Neural cell (in vitro differentiated cells): ENCODE results near the gene PPP2R5E. TPM values are rescaled to one million over a fixed set of nuclear protein-coding genes. Genes with fewer than 3 reads are reported as not detected.

Source experiments
- H2AFZ ChIP-seq: fragments of 200-600, 300-800 bp; sonication (generic), shearing (Covaris generic); 2 replicates; pipeline ENCODE4 v1.6.0; 2014; ENCODE audit warnings: low read depth, mild to moderate bottlenecking, antibody characterized with exemption, low read length, moderate library complexity
- H3F3A ChIP-seq: fragments of 200-600 bp; shearing (Covaris generic); 2 replicates; pipeline ENCODE4 v1.6.1; 2016; ENCODE audit warnings: mild to moderate bottlenecking, moderate library complexity, mixed read lengths, antibody characterized with exemption, low read length; ENCODE audit not compliant: insufficient read depth, poor library complexity, severe bottlenecking
- H3K27ac ChIP-seq: fragments of 200-600, 300-800 bp; sonication (generic), shearing (Covaris generic); 2 replicates; pipeline ENCODE4 v1.5.1; 2014; ENCODE audit warnings: mild to moderate bottlenecking, low read length, moderate library complexity
- H3K27me3 ChIP-seq: fragments of 300-800, 200-600 bp; sonication (generic), shearing (Covaris generic); 2 replicates; pipeline ENCODE4 v1.6.0; 2014; ENCODE audit warnings: mild to moderate bottlenecking, low read depth, low read length, moderate library complexity; ENCODE audit not compliant: insufficient read depth
- H3K36me3 ChIP-seq: fragments of 300-800, 200-600 bp; sonication (generic), shearing (Covaris generic); 2 replicates; pipeline ENCODE4 v1.5.1; 2014; ENCODE audit warnings: mild to moderate bottlenecking, antibody characterized with exemption, low read length, moderate library complexity; ENCODE audit not compliant: insufficient read depth
- H3K4me2 ChIP-seq: fragments of 300-800, 200-600 bp; sonication (generic), shearing (Covaris generic); 2 replicates; pipeline ENCODE4 v1.6.0; 2014; ENCODE audit warnings: mild to moderate bottlenecking, low read length
- H3K4me3 ChIP-seq: fragments of 300-800, 200-600 bp; sonication (generic), shearing (Covaris generic); 2 replicates; pipeline ENCODE4 v1.5.1; 2014; ENCODE audit warnings: mild to moderate bottlenecking, low read length, moderate library complexity
- H3K79me2 ChIP-seq: fragments of 200-600 bp; shearing (Covaris generic); replicated peaks from 2 replicates; pipeline ENCODE4 v1.6.0; 2014; ENCODE audit warnings: mild to moderate bottlenecking, low read length, moderate library complexity; ENCODE audit not compliant: insufficient read depth
- H3K9ac ChIP-seq: fragments of 300-800, 200-600 bp; sonication (generic), shearing (Covaris generic); 2 replicates; pipeline ENCODE4 v1.6.1; 2016; ENCODE audit warnings: mild to moderate bottlenecking, low read length, mixed read lengths
- H3K9me2 ChIP-seq: fragments of 200-600 bp; shearing (Covaris generic); 2 replicates; pipeline ENCODE4 v1.6.1; 2016; ENCODE audit warnings: mild to moderate bottlenecking, low read length, mixed read lengths; ENCODE audit not compliant: insufficient read depth
- H3K9me3 ChIP-seq: fragments of 200-600, 300-800 bp; sonication (generic), shearing (Covaris generic); 2 replicates; pipeline ENCODE4 v1.6.1; 2016; ENCODE audit warnings: mild to moderate bottlenecking, mixed run types, low read length, moderate library complexity, mixed read lengths
- H4K20me1 ChIP-seq: fragments of 200-600 bp; shearing (Covaris generic); 2 replicates; pipeline ENCODE4 v1.6.1; 2016; ENCODE audit warnings: mild to moderate bottlenecking, mixed run types; ENCODE audit not compliant: insufficient read depth
- CTCF ChIP-seq: fragments of 450-650 bp; IDR thresholded peaks from 2 replicates; pipeline ENCODE4 v1.5.1; 2014; ENCODE audit warnings: antibody characterized with exemption, mild to moderate bottlenecking, moderate library complexity; ENCODE audit not compliant: poor library complexity, severe bottlenecking
- EP300 ChIP-seq: fragments of 450-650 bp; conservative IDR thresholded peaks from 2 replicates; pipeline ENCODE4 v1.6.1; 2014; ENCODE audit warnings: antibody characterized with exemption, mild to moderate bottlenecking, moderate library complexity; ENCODE audit not compliant: poor library complexity, severe bottlenecking
- EZH2 ChIP-seq: fragments of 200-600, 300-800 bp; shearing (Covaris generic), sonication (generic); IDR thresholded peaks from 2 replicates; pipeline ENCODE4 v1.6.1; 2014; ENCODE audit warnings: antibody characterized with exemption, low read length, borderline replicate concordance, mild to moderate bottlenecking; ENCODE audit not compliant: insufficient read depth, poor library complexity, severe bottlenecking
- MXI1 ChIP-seq: fragments of 450-650 bp; conservative IDR thresholded peaks from 2 replicates; pipeline ENCODE4 v1.6.1; 2014; ENCODE audit warnings: antibody characterized with exemption, mild to moderate bottlenecking; ENCODE audit not compliant: poor library complexity, severe bottlenecking
- POLR2AphosphoS5 ChIP-seq: IDR thresholded peaks from 2 replicates; pipeline ENCODE4 v1.6.1; 2012
- RAD21 ChIP-seq: fragments of 450-650 bp; conservative IDR thresholded peaks from 2 replicates; pipeline ENCODE4 v1.6.1; 2014; ENCODE audit warnings: antibody characterized with exemption, mild to moderate bottlenecking, moderate library complexity
- REST ChIP-seq: IDR thresholded peaks from 2 replicates; pipeline ENCODE4 v1.6.1; 2012; ENCODE audit warnings: borderline replicate concordance
- SMC3 ChIP-seq: fragments of 450-650 bp; conservative IDR thresholded peaks from 2 replicates; pipeline ENCODE4 v1.6.1; 2014; ENCODE audit warnings: antibody characterized with exemption, mild to moderate bottlenecking, moderate library complexity; ENCODE audit not compliant: poor library complexity
- TAF1 ChIP-seq: IDR thresholded peaks from 2 replicates; pipeline ENCODE4 v1.6.1; 2012; ENCODE audit warnings: low read depth
- polyA plus RNA-seq: library from polyadenylated mRNA; depleted of rRNA; stranded (reverse); fragments of >200 nt; gene quantifications from 2 replicates; pipeline ENCODE4 v1.2.3, GENCODE V29; 2014

Gene PPP2R5E
- polyA plus RNA-seq, 1 donor from 2014 or later, result 26.7 TPM

- peaks cover 3% of the 10 kb centered on the region for H4K20me1 ChIP-seq
- H3K4me3 ChIP-seq, result no peak overlapping the region
- no peak overlapping the region for H3K4me2 ChIP-seq
- no peak overlapping the region for H2AFZ ChIP-seq
- peaks cover 10% of the 10 kb centered on the region for H3K79me2 ChIP-seq
- H3K9me2 ChIP-seq, result no peaks in the 10 kb centered on the region
- no peak for TF ChIP-seq CTCF
- TF ChIP-seq EP300, result no peak
- no peak for TF ChIP-seq TAF1
- TF ChIP-seq POLR2AphosphoS5, result no peak
- no peak for TF ChIP-seq REST
- no peak overlapping the region for H3K9ac ChIP-seq
- no peaks in the 10 kb centered on the region for H3K27me3 ChIP-seq
- H3K36me3 ChIP-seq, result no peaks in the 10 kb centered on the region
- H3K27ac ChIP-seq, result no peak overlapping the region
- H3K9me3 ChIP-seq, result no peaks in the 10 kb centered on the region
- H3F3A ChIP-seq, result no peaks in the 10 kb centered on the region
Observed at GRCh38 chr14:63421919-63422318, 121.3 kb downstream of the PPP2R5E start.

GRCh38 chr14:63421226-63421625, 122.0 kb downstream of the PPP2R5E start:
- Histone ChIP-seq H3K27me3 (no peaks in the 10 kb centered on the region), H3K9me3 (no peaks in the 10 kb centered on the region), H3K4me2 (no peak overlapping the region), H3K36me3 (no peaks in the 10 kb centered on the region), H3K9me2 (no peaks in the 10 kb centered on the region), H2AFZ (no peak overlapping the region), H3K79me2 (peaks cover 10% of the 10 kb centered on the region), H4K20me1 (no peaks in the 10 kb centered on the region), H3K4me3 (no peak overlapping the region), H3K27ac (no peak overlapping the region), H3K9ac (no peak overlapping the region), H3F3A (no peaks in the 10 kb centered on the region)
- TF ChIP-seq EP300 (no peak), REST (no peak), POLR2AphosphoS5 (no peak), RAD21 (no peak), MXI1 (no peak), SMC3 (no peak), TAF1 (no peak), CTCF (no peak), EZH2 (no peak)
